PFSK-1 (cell line): ENCODE measurements around the gene MAP1LC3A.

Experiments
- FOXP2 ChIP-seq: optimal IDR thresholded peaks from 2 replicates; pipeline ENCODE3; 2011; ENCODE audit warnings: borderline replicate concordance, control low read depth, inconsistent platforms; ENCODE audit not compliant: insufficient read depth; ENCODE audit errors: extremely low read length, extremely low read depth
- POLR2AphosphoS5 ChIP-seq: IDR thresholded peaks from 2 replicates; pipeline ENCODE4 v1.6.1; 2012; ENCODE audit warnings: low read depth, mild to moderate bottlenecking, control low read depth, low read length, moderate library complexity
- TAF1 ChIP-seq: IDR thresholded peaks from 2 replicates; pipeline ENCODE4 v1.6.1; 2012; ENCODE audit warnings: low read length, control low read depth, borderline replicate concordance; ENCODE audit not compliant: insufficient read depth

GRCh38 chr20:34544109-34544796 is 14.3 kb upstream of the MAP1LC3A start:
- TF ChIP-seq TAF1 = no peak
- TF ChIP-seq FOXP2 = no peak
- no peak for TF ChIP-seq POLR2AphosphoS5
